SK-N-MC (cell line): ENCODE measurements around the gene MIEF1.
"Not testable (repeated sequence)": the region's sequence is repeated elsewhere in the genome, so short reads cannot be mapped to it uniquely, and the experiment has no call there.

Experiments
- EZH2 ChIP-seq: fragments of 200-600 bp; sonication (generic); IDR thresholded peaks from one replicate; pipeline ENCODE4 v1.6.1; 2017; ENCODE audit warnings: antibody characterized with exemption
- FOXP2 ChIP-seq: optimal IDR thresholded peaks from 2 replicates; pipeline ENCODE3; 2011; ENCODE audit warnings: mild to moderate bottlenecking, moderate library complexity; ENCODE audit not compliant: insufficient read depth; ENCODE audit errors: extremely low read length, control extremely low read depth
- POLR2AphosphoS5 ChIP-seq: IDR thresholded peaks from 2 replicates; pipeline ENCODE4 v1.6.1; 2012; ENCODE audit warnings: mild to moderate bottlenecking, low read depth, low read length, borderline replicate concordance

GRCh38 chr22:39522091-39522490 is 20.0 kb downstream of the MIEF1 start:
- TF ChIP-seq EZH2, POLR2AphosphoS5, FOXP2: not testable (repeated sequence)
